ENCODE results near the gene GNS.

The GNS gene

GRCh38 chr12:64735442-64735841 is 23.8 kb downstream of the GNS start:
- DNase-seq = no peak

- peak; percentile 47 for DNase-seq
These were observed 25.3 kb downstream of the GNS start for GRCh38 chr12:64733857-64734256.

GRCh38 chr12:64731683-64732082 is 27.5 kb downstream of the GNS start:
- no peak for DNase-seq

GRCh38 chr12:64730588-64730969 is 28.6 kb downstream of the GNS start:
- no peak for DNase-seq

- peak; percentile 4 for DNase-seq
These were observed 29.2 kb downstream of the GNS start for GRCh38 chr12:64729909-64730587.

- DNase-seq = no peak
These were observed 34.9 kb downstream of the GNS start for GRCh38 chr12:64724201-64724745.

- no peak for DNase-seq
These were observed 35.6 kb downstream of the GNS start for GRCh38 chr12:64723630-64724029.

- DNase-seq = no peak
These were observed 36.4 kb downstream of the GNS start for GRCh38 chr12:64722835-64723234.

GRCh38 chr12:64720884-64721283 is 38.3 kb downstream of the GNS start:
- no peak for DNase-seq

GRCh38 chr12:64718649-64719048 is 40.6 kb downstream of the GNS start:
- DNase-seq = no peak

GRCh38 chr12:64716839-64717455 is 42.3 kb downstream of the GNS start:
- no peak for DNase-seq

- DNase-seq = no peak
These were observed 42.8 kb downstream of the GNS start for GRCh38 chr12:64716371-64716770.

- DNase-seq = no peak
These were observed 44.6 kb downstream of the GNS start for GRCh38 chr12:64714551-64714968.

- no peak for DNase-seq
These were observed 45.8 kb downstream of the GNS start for GRCh38 chr12:64713376-64713775.

- DNase-seq = no peak
These were observed 49.8 kb downstream of the GNS start for GRCh38 chr12:64709429-64709828.

GRCh38 chr12:64707926-64708325 is 51.3 kb downstream of the GNS start:
- no peak for DNase-seq

GRCh38 chr12:64707362-64707761 is 51.8 kb downstream of the GNS start:
- no peak for DNase-seq

GRCh38 chr12:64706857-64707256 is 52.3 kb downstream of the GNS start:
- no peak for DNase-seq

- no peak for DNase-seq
These were observed 52.9 kb downstream of the GNS start for GRCh38 chr12:64706306-64706705.

- no peak for DNase-seq
These were observed 57.9 kb downstream of the GNS start for GRCh38 chr12:64701283-64701682.

- no peak for DNase-seq
These were observed 58.7 kb downstream of the GNS start for GRCh38 chr12:64700532-64700931.

- no peak for DNase-seq
These were observed 59.6 kb downstream of the GNS start for GRCh38 chr12:64699504-64700115.

- peak; percentile 15 for DNase-seq
These were observed 63.0 kb downstream of the GNS start for GRCh38 chr12:64696080-64696741.

- DNase-seq = no peak
These were observed 63.7 kb downstream of the GNS start for GRCh38 chr12:64695550-64695949.
